Activated CD8-positive, alpha-beta memory T cell treated with anti-CD3 and anti-CD28 coated beads, Interleukin-2, amount 50 U/mL, for 24 hours (primary cell): ENCODE data around the gene KIAA0513.

Experiments used
- DNase-seq: peaks from one replicate; pipeline ENCODE4 v3.0.0-alpha.2; 2020; ENCODE audit errors: extremely low read depth

The KIAA0513 gene

DNA sequence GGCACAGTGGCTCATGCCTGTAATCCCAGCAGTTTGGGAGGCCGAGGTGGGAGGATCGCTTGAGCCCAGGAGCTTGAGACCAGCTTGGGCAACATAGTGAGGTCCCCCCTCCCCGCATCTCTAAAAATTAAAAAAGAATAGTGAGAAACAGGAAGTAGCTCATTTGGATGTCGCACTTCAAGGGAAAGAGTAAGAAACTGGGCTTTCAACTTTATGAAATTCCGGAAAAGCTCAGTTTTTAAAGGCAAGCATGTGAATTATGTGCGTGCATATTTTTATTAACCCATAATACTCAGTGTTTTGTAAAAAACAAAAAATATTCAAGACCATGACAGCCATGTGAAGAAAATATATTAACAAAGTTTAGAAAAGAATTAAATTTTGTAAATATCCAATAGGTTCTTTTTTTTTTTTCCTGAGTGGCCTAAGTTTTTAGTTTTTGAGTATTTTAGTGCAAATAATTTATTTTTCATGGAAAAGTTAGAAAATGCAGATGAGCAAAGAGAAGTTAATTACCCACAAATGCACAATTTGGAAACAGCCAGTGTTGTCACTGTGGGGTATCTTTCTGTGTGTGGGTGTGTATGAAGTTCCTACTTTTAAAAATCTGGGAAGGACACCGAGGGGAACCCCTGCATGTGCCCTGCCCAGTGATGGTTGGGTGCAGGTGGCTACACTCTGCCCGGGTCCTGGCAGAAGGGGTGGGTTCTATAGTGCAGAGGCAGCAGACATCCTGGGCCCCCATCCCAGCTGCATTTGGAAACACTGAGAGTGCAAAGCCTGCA, 44.7 kb downstream of the KIAA0513 start:
- DNase-seq, result no peak

- DNase-seq, result no peak
These were observed 45.4 kb downstream of the KIAA0513 start for GRCh38 chr16:85072947-85073346.

- no peak for DNase-seq
These were observed 46.8 kb downstream of the KIAA0513 start for GRCh38 chr16:85074225-85074914.

- no peak for DNase-seq
These were observed 47.8 kb downstream of the KIAA0513 start for GRCh38 chr16:85075236-85075924.

DNA sequence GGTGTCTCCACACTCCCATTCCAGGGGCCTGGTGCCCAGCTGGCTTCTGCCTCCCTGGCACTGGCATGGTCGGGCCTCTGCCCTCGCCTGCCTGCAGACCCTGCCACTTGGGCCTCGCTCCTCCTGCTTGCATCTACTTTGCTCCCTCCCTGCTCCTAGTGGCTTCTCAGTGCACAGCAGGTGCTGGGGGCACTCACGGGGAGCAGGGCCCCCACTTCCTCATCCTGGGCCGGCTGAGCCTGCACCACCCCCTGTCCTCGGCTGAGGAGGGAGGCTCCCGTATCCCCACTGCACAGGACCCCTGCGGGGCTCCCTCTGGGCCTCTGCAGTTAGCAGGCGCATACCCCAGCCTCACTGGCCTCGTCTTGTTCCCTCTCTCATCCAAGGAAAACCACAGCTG, 49.4 kb downstream of the KIAA0513 start:
- no peak for DNase-seq

GRCh38 chr16:85077576-85078125, 50.1 kb downstream of the KIAA0513 start:
- no peak for DNase-seq

GRCh38 chr16:85078226-85078625, 50.6 kb downstream of the KIAA0513 start:
- no peak for DNase-seq

DNA sequence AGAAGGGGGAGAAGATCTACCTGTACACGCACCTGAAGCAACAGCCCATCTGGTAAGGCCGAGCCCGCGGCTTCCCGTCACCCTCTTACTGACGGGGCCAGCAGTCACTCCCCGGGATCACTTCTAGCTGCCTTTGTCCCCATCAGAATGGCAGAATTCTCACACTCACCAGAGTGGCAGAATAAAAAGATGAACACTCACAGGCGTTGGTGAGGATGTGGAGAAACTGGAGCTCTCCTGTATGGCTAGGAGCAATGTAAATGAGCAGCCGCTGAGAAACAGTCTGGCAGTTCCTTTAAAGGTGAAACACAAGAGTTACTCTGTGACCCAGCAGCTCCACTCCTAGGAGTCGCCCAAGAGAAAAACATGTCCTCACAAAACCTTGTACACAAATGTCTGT, 51.4 kb downstream of the KIAA0513 start:
- DNase-seq, result no peak

- DNase-seq, result no peak
These were observed 52.4 kb downstream of the KIAA0513 start for GRCh38 chr16:85079785-85080570.

- DNase-seq, result no peak
These were observed 53.4 kb downstream of the KIAA0513 start for GRCh38 chr16:85081038-85081437.

DNA sequence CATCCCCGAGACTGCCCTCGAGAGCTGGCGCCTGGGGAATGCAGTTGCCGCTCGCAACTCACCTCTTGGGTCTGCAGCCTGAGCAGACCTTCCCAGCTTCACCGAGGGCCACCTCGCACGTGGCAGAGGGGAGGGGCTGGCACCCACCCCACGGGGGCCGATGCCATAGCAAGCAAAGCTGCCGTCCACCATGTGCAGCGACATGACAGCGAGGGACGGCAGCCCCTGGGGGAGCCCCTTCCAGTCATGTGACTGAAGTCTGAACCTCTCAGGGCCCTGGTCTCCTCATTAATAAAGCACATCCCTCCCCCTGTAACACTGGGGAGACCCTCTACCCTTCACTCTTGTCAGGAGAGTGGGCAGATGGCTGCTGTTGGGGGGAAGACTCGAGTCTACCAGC, 54.2 kb downstream of the KIAA0513 start:
- no peak for DNase-seq

DNA sequence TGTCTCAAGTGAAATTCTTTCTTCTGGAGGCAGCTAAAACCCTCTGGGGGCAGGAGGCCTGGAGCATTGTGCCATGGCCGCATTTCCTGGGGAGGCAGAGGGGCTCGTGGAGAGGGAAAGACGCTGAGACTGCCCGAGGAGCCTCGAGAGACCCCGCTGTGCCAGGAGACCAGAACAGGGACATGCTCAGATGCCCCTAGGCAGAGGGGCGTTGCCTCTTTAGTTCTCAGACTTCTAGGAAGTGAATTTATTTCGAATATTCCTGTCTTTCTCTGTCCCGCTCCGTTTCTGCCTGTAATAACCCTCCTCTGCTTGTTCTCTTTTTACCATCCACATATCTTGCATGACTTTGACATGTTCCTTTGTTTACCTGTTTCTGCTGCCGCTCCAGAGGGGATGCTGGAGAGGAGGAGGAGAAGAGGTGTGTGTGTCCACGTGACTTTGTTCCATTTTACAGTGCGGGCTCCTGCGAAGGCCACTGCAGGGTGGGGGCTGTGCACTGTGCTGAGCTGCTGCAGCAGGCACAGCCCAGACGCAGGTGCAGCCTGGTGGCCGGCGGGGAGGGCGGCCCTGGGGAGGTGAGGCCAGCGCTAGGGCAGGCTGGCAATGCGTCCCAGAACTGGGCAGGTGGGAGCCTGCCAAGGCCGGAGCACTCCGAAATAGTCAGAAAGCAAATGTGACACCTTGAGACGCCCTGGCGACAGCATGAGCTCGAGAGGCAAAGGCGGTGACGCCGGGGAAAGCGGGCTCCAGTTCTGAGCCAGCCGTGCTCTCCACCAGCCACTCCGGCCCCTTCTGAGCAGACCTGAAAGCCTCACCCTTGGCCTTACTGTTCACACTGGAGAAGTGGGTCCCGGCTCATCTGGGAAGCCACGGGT, 54.8 kb downstream of the KIAA0513 start:
- no peak for DNase-seq

DNA sequence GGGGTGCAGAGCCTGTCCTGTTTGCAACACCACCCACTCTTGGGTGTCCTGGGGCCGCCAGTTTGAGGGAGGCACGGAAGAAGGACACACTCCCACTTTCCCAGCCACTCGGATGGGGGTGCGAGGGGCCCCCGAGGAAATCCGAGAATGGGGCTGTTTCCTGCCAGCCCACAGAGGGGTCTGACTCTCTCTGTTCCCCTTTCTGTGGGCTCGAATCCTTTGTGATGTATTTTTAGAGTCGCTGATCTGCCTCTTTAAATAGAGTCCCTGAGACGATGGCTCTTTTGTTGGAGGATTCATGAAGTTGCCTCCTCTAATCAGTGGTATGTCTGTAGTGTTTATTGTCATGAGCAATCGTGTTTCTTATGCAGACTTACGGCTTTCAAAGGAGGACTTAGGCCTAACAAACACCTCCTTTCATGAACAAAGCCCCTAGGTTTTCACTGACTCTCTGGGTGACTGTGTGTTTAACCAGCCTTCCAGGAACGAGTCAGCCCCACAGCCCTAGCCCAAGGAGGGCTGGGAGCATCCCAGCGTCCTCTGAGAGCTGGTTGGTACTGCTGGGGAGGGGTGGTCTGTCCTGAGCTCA, 55.5 kb downstream of the KIAA0513 start:
- no peak for DNase-seq

DNA sequence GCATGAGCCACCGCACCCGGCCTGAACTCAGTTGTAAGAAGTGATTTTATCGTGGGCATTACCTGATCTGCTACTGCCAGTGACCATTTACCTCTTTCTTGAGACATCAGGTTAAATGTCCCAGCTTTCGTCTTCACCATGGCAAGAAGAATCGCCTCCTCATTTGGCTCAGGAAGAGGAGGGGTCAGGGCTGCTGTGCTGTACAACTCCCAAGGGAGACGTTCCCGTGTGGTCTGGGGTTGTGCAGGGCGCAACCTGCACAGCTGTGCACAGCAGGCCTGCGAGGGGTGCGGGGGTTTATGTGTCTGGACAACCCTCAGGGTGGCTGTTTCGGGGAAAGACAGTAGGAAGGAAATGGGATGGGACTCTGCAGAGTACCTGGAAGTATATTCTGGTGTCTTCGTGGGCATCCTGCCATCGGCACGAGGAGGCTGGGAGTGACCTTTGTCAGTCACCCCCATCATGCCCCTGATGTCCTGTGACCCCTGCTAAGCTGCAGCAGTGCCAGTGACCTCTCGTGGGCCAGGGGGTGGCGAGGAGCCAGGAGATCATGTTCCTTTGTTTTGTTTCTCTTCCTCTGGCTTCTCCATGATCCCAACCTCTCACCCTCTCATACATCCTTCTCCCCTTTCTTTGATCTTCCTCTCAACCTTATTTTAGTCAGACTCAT, 57.4 kb downstream of the KIAA0513 start:
- no peak for DNase-seq

- no peak for DNase-seq
These were observed 58.1 kb downstream of the KIAA0513 start for GRCh38 chr16:85085721-85086120.

DNA sequence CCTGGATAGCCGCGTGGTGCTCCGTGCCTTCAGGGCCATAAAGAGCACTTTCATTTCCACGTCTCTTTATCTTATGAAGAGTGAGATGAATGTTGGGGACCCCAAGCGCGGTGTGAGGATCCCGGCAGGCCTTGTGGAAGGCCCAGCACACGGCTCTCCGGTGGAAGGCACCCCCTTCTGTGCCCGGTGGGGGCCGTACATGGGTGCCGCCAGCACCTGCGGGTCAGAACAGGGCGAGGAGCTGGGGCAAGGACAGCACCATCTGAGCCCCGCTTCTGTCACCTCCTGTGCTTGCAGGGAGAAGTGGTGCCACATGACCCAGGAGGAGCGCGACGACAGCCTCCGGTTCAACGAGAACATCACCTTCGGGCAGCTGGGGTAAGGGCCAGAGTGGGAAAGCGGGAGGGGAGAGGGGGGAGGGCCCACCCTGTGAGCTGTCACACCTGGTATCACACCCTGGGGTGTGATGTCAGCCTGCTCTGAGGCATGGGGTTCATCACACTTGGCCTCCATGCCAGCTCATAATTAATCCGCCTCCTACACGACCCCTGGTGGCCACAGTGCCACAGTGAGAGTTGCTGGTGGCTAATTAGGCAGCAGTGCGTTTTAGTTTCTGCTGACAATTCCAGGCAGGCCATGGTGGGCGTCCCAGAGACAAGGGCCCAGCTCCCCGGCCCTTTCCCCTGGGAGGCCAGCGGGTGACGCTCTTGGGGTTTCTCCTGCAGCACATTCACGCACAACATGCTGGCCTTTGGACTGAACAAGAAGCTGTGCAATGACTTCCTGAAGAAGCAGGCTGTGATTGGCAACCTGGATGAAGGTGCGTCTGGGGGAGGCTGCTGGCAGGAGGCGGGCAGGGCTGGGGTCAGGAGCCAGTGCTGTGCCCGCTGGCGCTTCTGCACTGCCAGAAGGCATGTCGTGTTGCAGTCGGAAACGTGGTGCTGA, 59.0 kb downstream of the KIAA0513 start:
- DNase-seq, result peak; percentile 58

DNA sequence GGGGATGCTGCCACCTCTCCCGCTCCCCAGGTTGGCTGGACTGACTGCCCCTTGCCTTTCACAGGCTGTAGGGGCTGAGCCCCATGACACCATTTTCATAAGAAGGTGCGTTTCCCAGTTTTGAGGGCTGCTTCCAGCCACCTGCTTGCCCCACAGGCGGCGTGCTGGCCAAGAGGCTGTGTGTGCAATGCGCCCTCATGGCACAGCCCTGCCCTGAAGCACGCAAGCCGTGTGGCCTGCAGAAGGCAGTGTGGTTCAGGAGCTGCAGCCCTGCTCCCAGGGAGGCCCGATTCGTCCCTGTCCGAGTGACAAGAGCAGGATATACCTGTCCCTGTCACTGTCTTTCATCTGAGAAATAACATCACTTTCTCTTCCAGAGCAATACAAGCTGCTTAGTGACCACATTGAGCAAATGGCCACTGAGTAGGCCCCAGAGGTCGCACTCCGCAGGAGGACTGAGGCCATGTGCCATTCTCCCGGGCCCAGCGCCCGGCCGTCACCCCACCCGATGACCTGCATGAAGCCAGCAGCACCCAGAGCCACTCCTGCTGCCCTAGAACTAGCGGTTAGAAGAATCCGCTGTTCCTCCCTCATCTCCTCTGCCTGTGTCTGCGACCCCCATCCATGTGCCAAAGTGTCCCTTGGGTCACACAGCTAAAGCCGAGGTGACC, 60.4 kb downstream of the KIAA0513 start:
- no peak for DNase-seq

GRCh38 chr16:85088570-85089199, 61.1 kb downstream of the KIAA0513 start:
- DNase-seq, result no peak
